Activated naive CD4-positive, alpha-beta T cell treated with anti-CD3 and anti-CD28 coated beads, Interleukin-2, amount 50 U/mL, for 24 hours (primary cell): ENCODE measurements around the gene SEC24C.
"Not testable (repeated sequence)": the region's sequence is repeated elsewhere in the genome, so short reads cannot be mapped to it uniquely, and the experiment has no call there.

Source experiments
- H3K27ac Mint-ChIP-seq: one replicate; pipeline ENCODE4 v1.8.0; 2021; ENCODE audit warnings: mild to moderate bottlenecking, mixed read lengths
- H3K27me3 Mint-ChIP-seq: one replicate; pipeline ENCODE4 v1.8.0; 2021; ENCODE audit warnings: mixed read lengths
- H3K36me3 Mint-ChIP-seq: one replicate; pipeline ENCODE4 v1.8.0; 2021; ENCODE audit warnings: mixed read lengths
- H3K4me1 Mint-ChIP-seq: one replicate; pipeline ENCODE4 v1.8.0; 2021; ENCODE audit warnings: mixed read lengths
- H3K4me3 Mint-ChIP-seq: one replicate; pipeline ENCODE4 v1.8.0; 2021; ENCODE audit warnings: mild to moderate bottlenecking, mixed read lengths
- H3K9me3 Mint-ChIP-seq: one replicate; pipeline ENCODE4 v1.8.0; 2021; ENCODE audit warnings: mixed read lengths

SEC24C gene

DNA sequence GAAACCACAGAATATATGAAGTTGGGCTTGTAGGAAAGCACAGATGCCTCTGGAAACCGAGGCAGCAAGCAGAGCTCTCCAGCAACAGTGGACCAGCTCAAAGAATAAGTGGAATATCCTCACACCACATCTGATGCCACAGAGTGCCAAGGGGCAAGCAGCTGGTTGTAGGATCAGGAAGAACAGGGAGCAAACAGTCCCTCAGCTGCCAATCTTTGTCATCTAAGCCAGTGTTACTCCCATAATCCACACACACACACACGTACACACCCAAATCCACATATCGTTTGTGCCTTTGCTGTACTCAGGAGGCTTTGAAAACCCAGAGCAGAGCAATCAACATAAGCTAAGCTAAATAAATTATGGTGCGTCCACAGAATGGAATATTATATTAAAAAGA, 20.7 kb upstream of the SEC24C start:
- H3K27me3 Mint-ChIP-seq, result no peaks in the 10 kb centered on the region
- peaks cover 6% of the 10 kb centered on the region for H3K4me1 Mint-ChIP-seq
- no peak overlapping the region for H3K4me3 Mint-ChIP-seq
- no peaks in the 10 kb centered on the region for H3K9me3 Mint-ChIP-seq
- H3K27ac Mint-ChIP-seq, result no peak overlapping the region
- H3K36me3 Mint-ChIP-seq, result peaks cover 12% of the 10 kb centered on the region

DNA sequence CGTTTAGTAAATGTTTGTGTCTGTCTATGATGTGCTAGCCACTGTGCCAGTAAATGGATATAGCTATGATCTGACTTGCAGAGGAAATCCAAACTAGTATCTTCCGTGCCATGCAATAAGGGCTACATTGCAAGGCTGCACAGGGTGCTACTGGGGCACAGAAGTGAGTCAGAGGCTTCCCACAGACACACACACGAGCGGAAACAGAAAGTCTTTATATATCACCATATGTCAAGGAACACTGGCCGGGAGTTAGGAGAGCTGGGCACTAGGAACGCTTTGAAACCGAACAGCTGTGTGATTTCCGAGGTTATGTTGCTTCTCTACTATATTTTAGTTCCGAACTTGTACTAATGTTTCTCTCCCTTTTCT, 14.4 kb upstream of the SEC24C start:
- not testable (repeated sequence) for H3K27me3 Mint-ChIP-seq, H3K9me3 Mint-ChIP-seq, H3K36me3 Mint-ChIP-seq
- H3K27ac Mint-ChIP-seq, result peak overlapping the region; percentile 99
- H3K4me3 Mint-ChIP-seq, result peak overlapping the region; percentile 99
- H3K4me1 Mint-ChIP-seq, result peaks cover 21% of the 10 kb centered on the region

DNA sequence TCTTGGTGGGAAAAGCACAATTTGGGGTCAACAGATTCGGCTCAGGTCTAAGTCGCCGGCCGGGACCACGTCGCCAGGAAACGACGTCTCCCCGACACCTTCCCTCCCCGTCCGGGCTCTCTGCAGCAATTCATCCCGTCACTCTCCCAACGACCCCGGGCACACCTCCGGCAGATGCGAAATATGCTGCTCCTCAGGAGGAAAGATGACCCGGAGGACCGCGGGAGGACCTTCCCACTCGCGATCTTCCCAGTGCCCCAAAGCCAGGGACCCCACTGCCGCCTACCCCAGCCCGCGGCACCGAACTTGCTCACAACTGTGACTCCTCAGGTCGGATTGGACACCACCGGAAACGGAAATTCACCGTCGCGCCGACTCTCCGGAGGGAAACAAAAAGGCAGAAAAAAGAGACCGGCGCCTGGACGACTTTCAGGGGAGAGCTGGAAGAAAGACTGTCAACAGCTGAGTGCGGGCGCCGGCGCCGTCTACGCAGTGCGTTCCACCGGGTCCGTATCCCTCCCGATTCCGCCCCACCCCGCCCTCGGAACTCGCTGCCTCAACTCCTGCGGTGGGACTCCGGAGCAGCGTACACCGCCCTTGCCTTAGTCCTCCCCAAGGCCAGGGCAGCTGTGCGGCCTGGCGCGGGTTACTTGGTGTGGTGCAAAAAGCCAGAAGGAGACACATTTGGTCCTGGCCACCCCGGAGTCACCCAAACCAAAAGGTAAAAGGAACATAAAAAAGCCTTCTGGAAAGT, 13.8 kb upstream of the SEC24C start:
- no peaks in the 10 kb centered on the region for H3K27me3 Mint-ChIP-seq
- no peaks in the 10 kb centered on the region for H3K9me3 Mint-ChIP-seq
- H3K36me3 Mint-ChIP-seq, result peaks cover 10% of the 10 kb centered on the region
- peak overlapping the region; percentile 99 for H3K27ac Mint-ChIP-seq
- H3K4me3 Mint-ChIP-seq, result peak overlapping the region; percentile 99
- H3K4me1 Mint-ChIP-seq, result peaks cover 21% of the 10 kb centered on the region

DNA sequence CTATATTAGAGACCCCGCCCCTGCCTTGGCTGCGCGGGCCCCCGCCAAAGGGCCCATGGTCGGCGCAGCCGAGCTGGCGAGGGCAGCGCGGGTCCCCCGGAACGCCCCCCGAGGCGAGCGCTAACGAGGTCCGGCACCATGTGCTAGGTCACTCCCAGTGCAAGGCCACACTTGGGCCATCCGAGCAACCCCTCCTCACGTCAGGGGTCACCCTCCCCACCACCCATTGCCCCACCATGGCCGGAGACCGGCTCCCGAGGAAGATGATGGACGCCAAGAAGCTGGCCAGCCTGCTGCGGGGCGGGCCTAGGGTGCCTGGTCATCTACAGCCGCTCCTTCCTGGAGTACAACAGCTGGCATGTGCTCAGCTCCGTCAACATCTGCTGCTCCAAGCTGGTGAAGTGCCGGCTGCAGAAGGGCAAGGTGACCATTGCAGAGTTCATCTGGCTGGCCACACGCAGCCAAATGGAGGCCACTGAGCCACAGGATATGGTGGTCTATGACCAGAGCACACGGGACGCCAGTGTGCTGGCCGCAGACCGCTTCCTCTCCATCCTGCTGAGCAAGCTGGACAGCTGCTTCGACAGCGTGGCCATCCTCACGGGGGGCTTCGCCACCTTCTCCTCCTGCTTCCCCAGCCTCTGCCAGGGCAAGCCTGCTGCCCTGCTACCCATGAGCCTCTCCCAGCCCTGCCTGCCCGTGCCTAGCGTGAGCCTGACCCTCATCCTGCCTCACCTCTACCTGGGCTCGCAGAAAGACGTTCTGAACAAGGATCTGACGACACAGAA, 12.4 kb upstream of the SEC24C start:
- Mint-ChIP-seq H3K27me3 (no peaks in the 10 kb centered on the region), H3K27ac (peak overlapping the region; percentile 46), H3K4me1 (peaks cover 15% of the 10 kb centered on the region), H3K36me3 (peaks cover 6% of the 10 kb centered on the region), H3K4me3 (peak overlapping the region; percentile 42), H3K9me3 (no peaks in the 10 kb centered on the region)

DNA sequence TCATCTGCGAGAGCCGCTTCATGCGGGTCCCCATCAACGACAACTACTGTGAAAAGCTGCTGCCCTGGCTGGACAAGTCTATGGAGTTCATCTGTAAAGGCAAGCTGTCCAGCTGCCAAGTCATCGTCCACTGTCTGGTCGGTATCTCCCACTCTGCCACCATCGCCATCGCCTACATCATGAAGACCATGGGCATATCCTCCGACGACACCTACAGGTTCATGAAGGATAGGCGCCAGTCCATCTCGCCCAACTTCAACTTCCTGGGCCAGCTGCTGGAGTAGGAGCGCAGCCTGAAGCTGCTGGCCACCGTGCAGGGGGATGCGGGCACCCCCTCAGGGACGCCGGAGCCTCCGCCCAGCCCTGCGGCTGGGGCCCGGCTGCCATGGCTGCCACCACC, 11.7 kb upstream of the SEC24C start:
- Mint-ChIP-seq H3K27ac (peak overlapping the region; percentile 46), H3K4me3 (peak overlapping the region; percentile 42), H3K36me3 (peaks cover 4% of the 10 kb centered on the region)

DNA sequence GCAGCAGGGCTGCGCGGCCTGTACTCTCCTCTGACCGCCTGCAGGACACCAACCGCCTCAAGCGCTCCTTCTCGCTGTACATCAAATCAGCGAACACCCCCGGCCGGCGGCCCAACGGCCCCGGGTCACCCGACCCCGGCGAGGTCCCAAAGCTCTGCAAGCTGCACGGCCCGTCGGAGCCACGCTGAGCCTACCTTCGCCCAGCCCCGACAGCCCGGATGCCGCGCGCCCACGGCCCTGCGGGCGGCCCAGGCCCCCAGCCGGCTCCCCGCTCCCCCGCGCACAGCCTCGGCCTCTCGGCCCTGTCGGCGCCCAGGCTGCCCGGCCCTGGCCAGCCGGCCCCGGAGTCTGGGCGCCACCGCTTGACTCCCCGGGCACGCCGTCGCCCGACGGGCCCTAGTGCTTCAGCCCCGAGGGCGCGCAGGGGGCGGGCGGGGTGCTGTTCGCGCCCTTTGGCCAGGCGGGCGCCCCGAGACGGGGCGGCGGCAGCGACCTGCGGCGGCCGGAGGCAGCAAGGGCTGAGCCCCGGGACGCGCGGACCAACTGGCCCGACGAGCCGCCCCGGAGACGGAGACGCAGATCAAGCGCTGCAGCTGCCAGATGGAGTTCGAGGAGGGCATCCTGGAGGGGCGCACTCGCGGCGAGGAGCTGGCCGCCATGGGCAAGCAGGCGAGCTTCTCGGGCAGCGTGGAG, 11.1 kb upstream of the SEC24C start:
- Mint-ChIP-seq H3K36me3 (peaks cover 2% of the 10 kb centered on the region), H3K9me3 (no peaks in the 10 kb centered on the region), H3K4me1 (peaks cover 15% of the 10 kb centered on the region), H3K4me3 (no peak overlapping the region), H3K27me3 (no peaks in the 10 kb centered on the region), H3K27ac (no peak overlapping the region)

More for the DNA sequence above, 11.7 kb upstream of the SEC24C start:
- Mint-ChIP-seq H3K4me1 (peaks cover 15% of the 10 kb centered on the region), H3K27me3 (no peaks in the 10 kb centered on the region), H3K9me3 (no peaks in the 10 kb centered on the region)

DNA sequence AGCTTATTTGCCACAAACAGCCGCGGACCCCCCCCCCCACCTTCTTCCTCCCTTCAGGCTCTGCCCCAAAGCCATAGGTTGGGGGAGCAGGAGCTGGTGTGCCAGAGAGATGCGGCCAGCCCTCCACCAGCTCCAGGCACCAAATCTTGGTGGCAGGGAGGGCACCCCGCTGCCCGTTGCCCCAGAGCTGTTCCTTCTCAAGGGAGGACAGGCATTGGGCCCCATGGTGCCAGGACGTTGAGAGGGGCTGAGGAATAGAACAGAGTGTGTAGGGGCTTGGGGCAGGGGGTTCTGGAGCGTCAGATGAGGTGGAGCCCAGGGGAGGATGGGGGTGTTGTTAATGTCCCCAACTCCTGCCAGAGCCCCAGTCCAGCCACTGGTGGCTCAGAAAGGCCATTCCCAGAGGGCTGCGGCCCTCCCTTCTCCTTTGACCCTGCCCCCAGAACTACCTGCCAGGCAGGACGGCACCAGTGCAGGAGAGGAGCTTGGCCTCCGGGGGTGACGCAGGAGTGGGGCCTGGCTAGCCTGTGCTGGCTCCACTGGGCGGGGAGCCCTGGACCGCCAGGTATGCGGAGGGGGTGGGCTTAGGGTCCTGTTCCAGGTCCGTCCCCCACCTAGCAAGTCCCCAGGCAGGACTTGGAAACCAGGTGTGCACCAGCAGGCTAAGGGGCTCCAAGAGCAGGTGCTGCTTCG, 10.0 kb upstream of the SEC24C start:
- H3K4me3 Mint-ChIP-seq, result no peak overlapping the region
- H3K27me3 Mint-ChIP-seq, result no peaks in the 10 kb centered on the region
- H3K36me3 Mint-ChIP-seq, result peaks cover 2% of the 10 kb centered on the region
- H3K4me1 Mint-ChIP-seq, result peaks cover 15% of the 10 kb centered on the region
- no peaks in the 10 kb centered on the region for H3K9me3 Mint-ChIP-seq
- H3K27ac Mint-ChIP-seq, result no peak overlapping the region

DNA sequence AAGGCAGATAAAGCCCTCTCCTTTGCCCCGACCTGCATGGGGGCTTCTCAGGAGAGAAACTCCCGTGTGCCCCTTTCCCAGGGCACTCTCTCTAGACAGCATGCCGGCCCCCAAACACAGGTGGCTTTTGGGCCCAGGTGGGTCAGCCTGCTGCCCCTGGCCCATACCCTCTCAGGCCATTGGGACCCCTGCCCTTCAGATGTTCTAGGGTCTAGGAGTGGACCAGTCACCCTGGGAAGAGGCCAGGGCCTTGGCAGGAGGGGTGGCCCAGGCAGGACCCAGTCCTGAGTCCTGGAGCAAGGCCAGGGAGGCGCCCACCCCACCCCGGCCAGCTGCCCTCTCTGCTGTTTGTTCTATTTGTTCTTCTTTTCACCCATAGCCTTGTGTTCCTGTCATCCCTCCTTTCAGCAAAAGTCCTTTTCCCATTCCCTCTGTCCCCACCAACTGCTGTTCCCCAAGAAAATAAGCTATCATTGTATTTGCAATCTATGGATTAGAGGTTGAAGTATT, 9.3 kb upstream of the SEC24C start:
- peaks cover 2% of the 10 kb centered on the region for H3K36me3 Mint-ChIP-seq
- no peaks in the 10 kb centered on the region for H3K27me3 Mint-ChIP-seq
- H3K9me3 Mint-ChIP-seq, result no peaks in the 10 kb centered on the region
- no peak overlapping the region for H3K27ac Mint-ChIP-seq
- H3K4me3 Mint-ChIP-seq, result no peak overlapping the region
- H3K4me1 Mint-ChIP-seq, result peaks cover 12% of the 10 kb centered on the region

DNA sequence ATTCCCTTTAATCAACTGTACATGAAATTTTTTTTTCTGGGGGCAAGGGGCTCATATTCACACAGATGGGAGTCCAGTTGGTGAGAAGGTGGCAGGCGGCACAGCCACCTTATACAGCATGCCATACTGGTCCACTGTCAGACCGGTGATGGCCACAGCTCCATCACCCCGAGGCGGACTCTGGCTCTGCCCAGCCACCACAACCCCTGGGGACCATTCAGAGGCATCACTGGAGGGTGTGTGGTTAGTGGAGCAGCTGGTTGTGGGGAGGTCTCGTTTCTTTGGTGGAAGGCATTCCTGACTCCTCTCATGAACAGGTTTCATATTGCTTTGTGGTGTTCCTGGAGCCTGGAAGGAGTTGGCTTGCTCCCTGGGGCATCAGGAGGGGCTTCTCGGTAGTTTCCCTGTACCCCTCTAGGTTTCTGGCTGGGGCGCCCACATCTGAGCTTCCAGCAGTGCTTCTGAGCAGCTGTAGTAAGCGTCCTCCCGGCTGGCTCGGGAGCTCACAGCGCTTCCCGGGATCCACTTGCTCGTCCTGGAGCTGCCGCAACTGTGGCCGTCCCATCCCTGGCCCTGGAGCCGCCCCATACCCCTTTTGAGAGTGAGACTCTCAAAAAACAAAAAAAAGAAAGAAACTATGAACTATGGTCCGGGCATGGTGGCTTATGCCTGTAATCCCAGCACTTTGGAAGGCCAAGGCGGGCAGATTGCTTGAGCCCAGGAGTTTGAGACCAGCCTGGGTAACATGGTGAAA, 3.5 kb upstream of the SEC24C start:
- H3K4me1 Mint-ChIP-seq, result peaks cover 16% of the 10 kb centered on the region
- not testable (repeated sequence) for H3K4me3 Mint-ChIP-seq, H3K27ac Mint-ChIP-seq, H3K27me3 Mint-ChIP-seq, H3K9me3 Mint-ChIP-seq, H3K36me3 Mint-ChIP-seq

DNA sequence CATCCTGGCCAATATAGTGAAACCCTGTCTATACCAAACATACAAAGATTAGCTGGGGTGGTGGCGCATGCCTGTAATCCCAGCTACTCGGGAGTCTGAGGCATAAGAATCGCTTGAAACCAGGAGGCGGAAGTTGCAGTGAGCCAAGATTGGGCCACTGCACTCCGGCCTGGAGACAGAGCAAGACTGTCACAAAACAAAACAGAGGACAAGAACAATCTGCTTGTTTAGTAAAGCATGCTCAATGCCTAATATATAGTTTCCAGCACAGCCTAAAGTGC, 1.8 kb upstream of the SEC24C start:
- Mint-ChIP-seq H3K9me3 (no peaks in the 10 kb centered on the region), H3K4me1 (peaks cover 26% of the 10 kb centered on the region), H3K4me3 (no peak overlapping the region), H3K36me3 (peaks cover 6% of the 10 kb centered on the region), H3K27me3 (no peaks in the 10 kb centered on the region), H3K27ac (no peak overlapping the region)

DNA sequence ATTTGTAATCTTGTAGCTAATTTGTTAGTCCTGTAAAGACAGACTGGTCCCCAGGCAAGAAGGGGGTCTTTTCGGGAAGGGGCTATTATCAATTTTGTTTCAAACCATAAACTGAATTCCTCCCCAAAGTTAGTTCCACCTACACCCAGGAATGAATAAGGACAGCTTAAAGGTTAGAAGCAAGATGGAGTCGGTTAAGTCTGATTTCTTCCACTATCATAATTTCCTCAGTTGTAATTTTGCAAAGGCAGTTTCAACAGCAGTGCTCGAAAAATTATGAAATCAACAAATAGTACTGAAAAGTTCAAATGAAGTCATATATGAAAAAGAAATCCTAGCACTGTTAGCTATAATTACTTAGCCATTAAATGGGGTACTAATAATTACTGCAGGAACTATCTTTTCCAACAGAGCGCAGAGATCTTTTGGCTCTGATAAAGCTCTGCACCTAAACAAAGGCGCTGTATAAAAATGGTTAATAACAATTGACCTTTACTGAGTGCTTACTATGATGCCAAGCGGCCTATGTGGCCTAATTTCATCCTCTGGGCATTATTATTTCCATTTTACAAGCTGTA, 756 bp upstream of the SEC24C start:
- peak overlapping the region; percentile 99 for H3K4me3 Mint-ChIP-seq
- H3K4me1 Mint-ChIP-seq, result peaks cover 26% of the 10 kb centered on the region

DNA sequence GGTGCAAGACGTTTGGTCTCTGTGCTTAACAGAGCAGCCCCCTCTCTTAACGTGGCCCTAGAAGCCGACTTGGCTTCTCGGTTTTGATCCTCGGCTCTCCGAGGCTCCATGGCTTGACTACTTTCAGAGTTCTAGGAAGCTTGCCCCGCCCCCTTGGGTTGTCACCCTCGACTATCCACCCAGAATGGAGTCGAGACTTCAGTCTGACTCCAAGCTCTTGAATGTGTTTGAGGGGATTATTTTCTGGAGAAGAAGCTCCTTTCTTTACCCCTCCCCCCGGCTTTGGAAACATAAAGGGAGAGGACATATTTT, 448 bp downstream of the SEC24C start:
- H3K36me3 Mint-ChIP-seq, result peaks cover 11% of the 10 kb centered on the region
- H3K4me1 Mint-ChIP-seq, result peaks cover 34% of the 10 kb centered on the region
- H3K27ac Mint-ChIP-seq, result peak overlapping the region; percentile 100
- no peaks in the 10 kb centered on the region for H3K9me3 Mint-ChIP-seq
- peak overlapping the region; percentile 99 for H3K4me3 Mint-ChIP-seq
- no peaks in the 10 kb centered on the region for H3K27me3 Mint-ChIP-seq

More for the DNA sequence above, 756 bp upstream of the SEC24C start:
- H3K27ac Mint-ChIP-seq, result peak overlapping the region; percentile 100
- peaks cover 6% of the 10 kb centered on the region for H3K36me3 Mint-ChIP-seq
- no peaks in the 10 kb centered on the region for H3K27me3 Mint-ChIP-seq
- no peaks in the 10 kb centered on the region for H3K9me3 Mint-ChIP-seq

DNA sequence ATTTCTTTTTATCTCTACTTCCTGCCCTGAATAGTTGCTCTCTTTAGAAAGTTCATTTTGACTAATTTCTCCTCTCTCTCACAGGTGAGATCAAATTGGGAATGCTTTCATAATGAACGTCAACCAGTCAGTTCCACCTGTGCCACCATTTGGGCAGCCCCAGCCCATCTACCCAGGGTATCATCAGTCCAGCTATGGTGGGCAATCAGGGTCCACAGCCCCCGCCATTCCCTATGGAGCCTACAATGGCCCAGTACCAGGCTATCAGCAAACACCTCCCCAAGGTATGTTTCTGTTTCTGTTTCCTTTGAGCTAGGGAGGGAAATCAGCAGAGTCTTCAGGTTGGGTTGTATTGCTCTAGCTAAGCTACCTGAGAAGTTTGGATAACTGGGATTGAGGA, 2.5 kb downstream of the SEC24C start:
- peak overlapping the region; percentile 72 for H3K4me3 Mint-ChIP-seq
- H3K4me1 Mint-ChIP-seq, result peaks cover 49% of the 10 kb centered on the region
- H3K27me3 Mint-ChIP-seq, result no peaks in the 10 kb centered on the region
- no peaks in the 10 kb centered on the region for H3K9me3 Mint-ChIP-seq
- peaks cover 16% of the 10 kb centered on the region for H3K36me3 Mint-ChIP-seq
- no peak overlapping the region for H3K27ac Mint-ChIP-seq

DNA sequence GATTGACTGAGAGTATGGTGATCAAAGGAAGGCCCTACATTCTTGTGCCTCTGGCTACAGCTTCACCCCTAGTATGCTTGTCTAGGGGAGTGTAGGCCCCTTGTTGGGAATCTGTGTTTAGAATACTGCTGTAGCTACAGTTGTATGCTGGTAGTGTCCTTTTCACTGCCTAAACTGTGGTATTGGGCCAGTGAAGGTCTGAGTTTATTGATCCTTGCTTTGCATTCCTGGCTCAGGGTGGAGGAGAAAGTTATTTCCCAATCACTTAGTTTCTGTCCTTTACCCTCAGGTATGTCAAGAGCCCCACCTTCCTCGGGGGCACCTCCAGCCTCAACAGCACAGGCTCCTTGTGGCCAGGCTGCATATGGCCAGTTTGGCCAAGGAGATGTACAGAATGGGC, 6.6 kb downstream of the SEC24C start:
- H3K27me3 Mint-ChIP-seq, result no peaks in the 10 kb centered on the region
- no peak overlapping the region for H3K4me3 Mint-ChIP-seq
- H3K9me3 Mint-ChIP-seq, result no peaks in the 10 kb centered on the region
- H3K27ac Mint-ChIP-seq, result no peak overlapping the region
- H3K36me3 Mint-ChIP-seq, result peaks cover 20% of the 10 kb centered on the region
- H3K4me1 Mint-ChIP-seq, result peaks cover 46% of the 10 kb centered on the region

DNA sequence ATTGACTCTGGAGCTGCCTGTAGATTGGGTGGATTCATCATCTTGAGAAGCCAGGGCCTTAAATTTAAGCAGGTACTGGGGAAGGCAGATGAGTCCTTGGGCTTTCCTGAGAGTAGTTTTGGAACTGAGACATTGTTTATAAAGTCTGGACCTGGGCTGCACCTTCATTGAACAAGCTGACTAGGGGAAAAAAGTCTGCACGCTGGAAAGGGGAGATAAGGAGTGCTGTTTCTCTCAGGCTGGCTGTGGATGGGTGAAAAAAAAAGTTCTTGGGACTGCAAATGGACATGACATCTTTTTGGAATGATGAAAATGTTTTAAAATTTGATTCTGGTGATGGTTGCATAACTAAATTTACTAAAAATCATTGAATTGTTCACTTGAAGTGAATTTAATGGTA, 12.0 kb downstream of the SEC24C start:
- no peak overlapping the region for H3K27ac Mint-ChIP-seq
- H3K4me1 Mint-ChIP-seq, result peaks cover 51% of the 10 kb centered on the region

More for the DNA sequence above, 12.0 kb downstream of the SEC24C start:
- Mint-ChIP-seq H3K27me3 (no peaks in the 10 kb centered on the region), H3K9me3 (no peaks in the 10 kb centered on the region), H3K36me3 (peaks cover 19% of the 10 kb centered on the region), H3K4me3 (no peak overlapping the region)
